H1 (cell line): ENCODE results near the gene RBMS2. TPM values are rescaled to one million over a fixed set of nuclear protein-coding genes. Genes with fewer than 3 reads are reported as not detected.

Experiments used
- CTCF ChIA-PET: fragments of 300-600 bp; sonication (Branson Sonifier 250); formaldehyde crosslinking; loops from one replicate; lab custom pipeline; 2021; ENCODE audit not compliant: partially characterized antibody; lab: Charles Lee
- POLR2A ChIA-PET: fragments of 300-600 bp; sonication (Branson Sonifier 250); formaldehyde crosslinking; loops from one replicate; lab custom pipeline; 2021; ENCODE audit warnings: inconsistent platforms; ENCODE audit not compliant: partially characterized antibody; lab: Charles Lee
- DNase-seq, 2 experiments: peaks; one replicate each; pipeline versions ENCODE4 v3.0.0 to v3.0.0-alpha.2; 2010 to 2022; ENCODE audit warnings: low spot score in 2 of 2, low read depth in 1 of 2, mixed read lengths in 1 of 2
- FAIRE-seq: peaks from 2 replicates; lab custom pipeline; 2011; peaks lifted over from hg19 to GRCh38; lab: Jason Lieb, UNC
- H2AFZ ChIP-seq: 2 replicates; pipeline ENCODE4 v1.8.1; 2012; ENCODE audit warnings: low read length, inconsistent platforms
- H2AK5ac ChIP-seq: 2 replicates; pipeline ENCODE4 v1.6.1; 2013; ENCODE audit warnings: low read depth, low read length
- H2BK120ac ChIP-seq: replicated peaks from 2 replicates; pipeline ENCODE3; 2013; ENCODE audit warnings: low read depth, low read length, inconsistent platforms
- H2BK12ac ChIP-seq: 2 replicates; pipeline ENCODE4 v1.6.1; 2013; ENCODE audit warnings: low read depth, low read length
- H2BK15ac ChIP-seq: 2 replicates; pipeline ENCODE4 v1.6.1; 2013; ENCODE audit warnings: low read length
- H2BK20ac ChIP-seq: 2 replicates; pipeline ENCODE4 v1.6.1; 2013; ENCODE audit warnings: low read length
- H2BK5ac ChIP-seq: 2 replicates; pipeline ENCODE4 v1.6.1; 2013; ENCODE audit warnings: low read depth, low read length
- H3K14ac ChIP-seq: 2 replicates; pipeline ENCODE4 v1.6.1; 2013; ENCODE audit warnings: inconsistent platforms; ENCODE audit not compliant: insufficient read length
- H3K18ac ChIP-seq: 2 replicates; pipeline ENCODE4 v1.6.1; 2013; ENCODE audit warnings: low read length; ENCODE audit errors: extremely low read depth
- H3K23ac ChIP-seq: 2 replicates; pipeline ENCODE4 v1.6.1; 2013; ENCODE audit warnings: inconsistent platforms; ENCODE audit not compliant: insufficient read length
- H3K23me2 ChIP-seq: 2 replicates; pipeline ENCODE4 v1.6.1; 2013; ENCODE audit warnings: low read depth, low read length
- H3K27ac ChIP-seq: 2 replicates; pipeline ENCODE4 v1.6.1; 2011; ENCODE audit warnings: low read depth, low read length, inconsistent platforms
- H3K27me3 ChIP-seq, 4 experiments: replicated peaks in 1 of 4; 1 replicate in 1 of 4; 2 replicates in 3 of 4; pipeline versions ENCODE4 v1.6.1 to v1.8.1; 2011 to 2013; ENCODE audit warnings: low read length in 3 of 4, mild to moderate bottlenecking in 3 of 4, inconsistent platforms in 2 of 4, mixed read lengths in 2 of 4, moderate library complexity in 1 of 4; ENCODE audit not compliant: control insufficient read depth in 3 of 4, insufficient read depth in 3 of 4; ENCODE audit errors: extremely low read depth in 1 of 4
- H3K36me3 ChIP-seq, 4 experiments: 2 replicates each; pipeline versions ENCODE4 v1.6.1 to v1.8.1; 2011 to 2013; ENCODE audit warnings: mild to moderate bottlenecking in 4 of 4, low read length in 3 of 4, moderate library complexity in 2 of 4, control low read depth in 1 of 4, inconsistent platforms in 1 of 4; ENCODE audit not compliant: insufficient read depth in 4 of 4, control insufficient read depth in 2 of 4
- H3K4ac ChIP-seq: replicated peaks from 2 replicates; pipeline ENCODE3; 2013; ENCODE audit warnings: low read length, low read depth, mixed read lengths, inconsistent platforms; ENCODE audit not compliant: insufficient read length
- H3K4me1 ChIP-seq, 4 experiments: replicated peaks in 1 of 4; 1 replicate in 1 of 4; 2 replicates in 3 of 4; pipeline versions ENCODE4 v1.6.1 to v1.8.1; 2011 to 2013; ENCODE audit warnings: low read length in 3 of 4, inconsistent platforms in 2 of 4, mixed read lengths in 1 of 4; ENCODE audit not compliant: insufficient read depth in 4 of 4, control insufficient read depth in 3 of 4
- H3K4me2 ChIP-seq, 2 experiments: 2 replicates each; pipeline versions ENCODE4 v1.6.1 to v1.8.1; 2011 to 2013; ENCODE audit warnings: low read depth in 2 of 2, low read length in 2 of 2, control low read depth in 1 of 2, inconsistent platforms in 1 of 2, mild to moderate bottlenecking in 1 of 2; ENCODE audit not compliant: insufficient read depth in 1 of 2
- H3K4me3 ChIP-seq, 4 experiments: fragments of 200-600, 300-600 bp in 1 of 4; sonication (generic), shearing (Covaris generic), sonication (Bioruptor Twin) in 1 of 4; 2 replicates each; pipeline versions ENCODE4 v1.5.1 to v1.8.1; 2011 to 2016; ENCODE audit warnings: low read length in 4 of 4, low read depth in 3 of 4, control low read depth in 2 of 4, inconsistent platforms in 2 of 4, mild to moderate bottlenecking in 2 of 4, mixed read lengths in 1 of 4, moderate library complexity in 1 of 4; ENCODE audit not compliant: insufficient read depth in 2 of 4; ENCODE audit errors: extremely low read depth in 1 of 4
- H3K56ac ChIP-seq: replicated peaks from 2 replicates; pipeline ENCODE3; 2013; ENCODE audit warnings: low read depth, mild to moderate bottlenecking, mixed read lengths, low read length, inconsistent platforms; ENCODE audit not compliant: insufficient read length
- H3K79me1 ChIP-seq: 2 replicates; pipeline ENCODE4 v1.6.1; 2013; ENCODE audit warnings: low read depth, low read length, control low read depth
- H3K79me2 ChIP-seq, 2 experiments: 2 replicates each; pipeline versions ENCODE4 v1.6.1 to v1.8.1; 2012 to 2013; ENCODE audit warnings: low read length in 2 of 2, mild to moderate bottlenecking in 2 of 2, inconsistent platforms in 1 of 2; ENCODE audit not compliant: insufficient read depth in 2 of 2, control insufficient read depth in 1 of 2
- H3K9ac ChIP-seq, 4 experiments: replicated peaks in 1 of 4; 1 replicate in 1 of 4; 2 replicates in 3 of 4; pipeline versions ENCODE4 v1.6.1 to v1.8.1; 2011 to 2013; ENCODE audit warnings: low read depth in 3 of 4, low read length in 3 of 4, control low read depth in 2 of 4, mild to moderate bottlenecking in 2 of 4, moderate library complexity in 2 of 4, inconsistent platforms in 1 of 4; ENCODE audit errors: extremely low read depth in 1 of 4
- H3K9me3 ChIP-seq, 2 experiments: 2 replicates each; pipeline versions ENCODE4 v1.6.1 to v1.8.1; 2012 to 2013; ENCODE audit warnings: mild to moderate bottlenecking in 2 of 2, moderate library complexity in 2 of 2, control low read depth in 1 of 2, inconsistent platforms in 1 of 2, low read depth in 1 of 2, low read length in 1 of 2, mixed read lengths in 1 of 2; ENCODE audit not compliant: insufficient read depth in 2 of 2
- H4K20me1 ChIP-seq, 2 experiments: replicated peaks in 1 of 2; 2 replicates each; pipeline versions ENCODE3 to v1.8.1; 2011 to 2013; ENCODE audit warnings: inconsistent platforms in 2 of 2, low read length in 2 of 2, mild to moderate bottlenecking in 1 of 2; ENCODE audit not compliant: insufficient read depth in 2 of 2, control insufficient read depth in 1 of 2
- H4K5ac ChIP-seq: 2 replicates; pipeline ENCODE4 v1.6.1; 2013; ENCODE audit warnings: low read length, low read depth, mixed read lengths, inconsistent platforms; ENCODE audit not compliant: insufficient read length
- H4K8ac ChIP-seq: 2 replicates; pipeline ENCODE4 v1.8.0; 2013; ENCODE audit warnings: mild to moderate bottlenecking, moderate library complexity, low read length, inconsistent platforms; ENCODE audit not compliant: insufficient read depth; ENCODE audit errors: extremely low read depth
- H4K91ac ChIP-seq: replicated peaks from 2 replicates; pipeline ENCODE3; 2013; ENCODE audit warnings: low read length, mixed read lengths, inconsistent platforms; ENCODE audit not compliant: insufficient read length
- ASH2L ChIP-seq: fragments of 200-600, 300-600 bp; sonication (generic); IDR thresholded peaks from one replicate; pipeline ENCODE4 v1.7.1; 2017; ENCODE audit warnings: low read length
- CHD2 ChIP-seq: IDR thresholded peaks from 2 replicates; pipeline ENCODE4 v1.6.1; 2012; ENCODE audit warnings: low read length, improper control_type of control experiment
- SAP30 ChIP-seq: fragments of 300-600 bp; sonication (generic); IDR thresholded peaks from 2 replicates; pipeline ENCODE4 v1.7.1; 2012; ENCODE audit warnings: low read length, moderate library complexity, mild to moderate bottlenecking, inconsistent platforms; ENCODE audit not compliant: insufficient read depth, insufficient replicate concordance
- SP1 ChIP-seq: IDR thresholded peaks from 2 replicates; pipeline ENCODE4 v1.6.1; 2011; ENCODE audit warnings: low read depth, low read length
- SP4 ChIP-seq: IDR thresholded peaks from 2 replicates; pipeline ENCODE4 v1.6.1; 2012; ENCODE audit warnings: low read length, inconsistent platforms
- TBP ChIP-seq: IDR thresholded peaks from 2 replicates; pipeline ENCODE4 v1.6.1; 2011; ENCODE audit warnings: low read depth, low read length, improper control_type of control experiment
- ZNF274 ChIP-seq: IDR thresholded peaks from 2 replicates; pipeline ENCODE4 v1.7.0; 2012; ENCODE audit warnings: low read length, borderline replicate concordance; ENCODE audit errors: extremely low read depth
- WGBS, 2 experiments: shearing (Covaris generic) in 1 of 2; methylation state at CpG; one replicate each; pipeline versions ENCODE4 v1.1.6 to v1.1.7; 2013 to 2015; ENCODE audit warnings: low lambda C conversion rate in 2 of 2, mixed read lengths in 2 of 2, inconsistent platforms in 1 of 2, low coverage in 1 of 2, missing lambda C conversion rate in 1 of 2; ENCODE audit not compliant: insufficient replicate concordance in 2 of 2, insufficient coverage in 1 of 2, insufficient read length in 1 of 2; ENCODE audit errors: extremely low coverage in 1 of 2, missing lambda C conversion rate in 1 of 2; 5-methylcytosine and 5-hydroxymethylcytosine counted together
- polyA plus RNA-seq, 7 experiments: library from polyadenylated mRNA; depleted of rRNA in 3 of 7; stranded (reverse) in 5 of 7; unstranded in 2 of 7; fragments of >200 nt in 5 of 7; fragments of 200-250 nt in 2 of 7; gene quantifications; 1 replicate in 5 of 7; 2 replicates in 1 of 7; 4 replicates in 1 of 7; pipeline versions ENCODE4 v1.2.1 to v1.2.3, GENCODE V29; 2011 to 2013; ENCODE audit warnings: missing spikeins in 2 of 7, mixed read lengths in 2 of 7
- total RNA-seq: library from RNA; stranded (reverse); fragmentation: NEBNext Ultra II Directional; extraction: Animal tissue kit (Norgen Biotek cat#: 25700); gene quantifications from 2 replicates; pipeline ENCODE4 v1.2.1, GENCODE V29; 2021
- TF ChIP-seq, protein P1 (sequence below): IDR thresholded peaks from 2 replicates; pipeline ENCODE4 v1.6.1; 2011; ENCODE audit warnings: low read length, improper control_type of control experiment
- TF ChIP-seq, protein P2 (sequence below): IDR thresholded peaks from 2 replicates; pipeline ENCODE4 v1.6.1; 2012; ENCODE audit warnings: inconsistent platforms

Gene RBMS2
- total and polyA plus RNA-seq, 2 of the 8 experiments (the other 6 are each of a cell fraction or from before 2014, with no cell fraction given): 9.6 to 31.3 TPM

DNA sequence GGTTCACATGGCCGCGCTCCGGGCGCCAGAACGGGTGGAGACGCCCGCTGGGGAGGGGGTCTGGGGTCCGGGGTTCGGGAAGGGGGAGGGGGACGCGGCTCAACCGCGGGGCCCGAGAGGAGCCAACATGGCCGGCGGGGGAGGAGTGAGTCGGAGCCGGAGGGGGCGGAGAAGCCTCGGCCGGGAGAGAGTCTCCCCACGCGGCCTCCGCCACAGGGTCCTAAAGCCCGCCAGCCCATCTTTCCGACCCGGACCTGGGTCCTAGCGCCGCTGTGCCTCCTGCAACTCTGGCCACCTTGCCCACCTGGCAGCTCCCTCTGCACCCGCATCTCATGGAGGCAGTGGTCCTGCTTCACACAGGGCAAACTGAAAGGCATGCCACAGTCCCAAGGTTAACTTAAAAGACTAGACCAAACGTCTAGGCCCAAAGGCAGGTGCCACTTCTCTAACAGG, 108.6 kb downstream of the RBMS2 start, which contains the start of gene BAZ2A:
BAZ2A (minus strand) TSS at position 147 of the 453 bp plus-strand sequence. CDS start 12,796 bp downstream, outside the sequence.
- 0 out of 2 replicates have a peak within 1 kb of the TSS, but pooled peaks have one; percentile 9 for H2BK20ac ChIP-seq
- peak within 1 kb of the TSS; percentile 74; the same call in 1 of the 2 replicates for H4K8ac ChIP-seq
- peak within 1 kb of the TSS; percentile 52 for H3K18ac ChIP-seq
- peaks cover 0 to 5% (median 0%) of the 10 kb centered on the region in 4 experiments; a peak in 1 of 8 replicates for H3K36me3 ChIP-seq
- no peak within 1 kb of the TSS for H3K23ac ChIP-seq
- H3K4me3 ChIP-seq: peak within 1 kb of the TSS; percentile 65 to 93 (median 88)
- peak within 1 kb of the TSS; percentile 77; the same call in 1 of the 2 replicates for H2AK5ac ChIP-seq
- peaks cover 11% of the 10 kb centered on the region for H3K23me2 ChIP-seq
- peak in 1 of 2 experiments; percentile 93 for DNase-seq
- H3K9ac ChIP-seq: peak within 1 kb of the TSS; percentile 25 to 68 (median 61)
- CTCF ChIA-PET: interaction anchor here (0.6 to 2.7 kb wide), 4 partner anchors 30 to 883 kb away, joined by 3 to 19 read pairs (median 4); no protein-coding TSS in a partner anchor
- peak within 1 kb of the TSS; percentile 61; the same call in 1 of the 2 replicates for H2BK5ac ChIP-seq
- no peaks in the 10 kb centered on the region for H3K9me3 ChIP-seq
- no peak for FAIRE-seq
- H4K91ac ChIP-seq: peak within 1 kb of the TSS; percentile 63
- 4% methylated on average over 14 of the region's 31 CpGs; no CpG with 5 or more reads in 1 of the 2 experiments for WGBS, 2 experiments
- H4K5ac ChIP-seq: peak within 1 kb of the TSS; percentile 68
- H3K27ac ChIP-seq: peak within 1 kb of the TSS; percentile 50; the same call in 1 of the 2 replicates
- no peak within 1 kb of the TSS for H2BK15ac ChIP-seq
- H3K4me1 ChIP-seq: peaks cover 14 to 32% (median 24%) of the 10 kb centered on the region in 4 experiments
- no peak within 1 kb of the TSS for H2AFZ ChIP-seq
- peak within 1 kb of the TSS; percentile 76 for H3K4ac ChIP-seq
- H3K14ac ChIP-seq: no peak within 1 kb of the TSS
- peak within 1 kb of the TSS; percentile 70 for H3K56ac ChIP-seq
- no peaks in the 10 kb centered on the region for H3K27me3 ChIP-seq
- peak within 1 kb of the TSS; percentile 96; the same call in 1 of the 2 replicates for H2BK12ac ChIP-seq
- H4K20me1 ChIP-seq: peaks cover 0 to 4% of the 10 kb centered on the region in 2 experiments
- POLR2A ChIA-PET: interaction anchor here (0.5 to 3.4 kb wide), 17 partner anchors 9 to 868 kb away, joined by 3 to 34 read pairs (median 4); partner anchors contain the start of genes ATP5F1B, NACA and PTGES3
- no peak within 1 kb of the TSS for H2BK120ac ChIP-seq
- H3K79me2 ChIP-seq: peaks cover 11 to 54% of the 10 kb centered on the region in 2 experiments
- H3K4me2 ChIP-seq: peak within 1 kb of the TSS; percentile 86 to 89
- H3K79me1 ChIP-seq: no peaks in the 10 kb centered on the region
- TF ChIP-seq SAP30 (no peak), TBP (0 out of 2 replicates have a peak, but pooled peaks have one; percentile 31), SP4 (peak; percentile 64; the same call in 1 of the 2 replicates), ZNF274 (no peak), ASH2L (peak; percentile 97), SP1 (peak; percentile 95), CHD2 (no peak)
- TF ChIP-seq, protein P1, sequence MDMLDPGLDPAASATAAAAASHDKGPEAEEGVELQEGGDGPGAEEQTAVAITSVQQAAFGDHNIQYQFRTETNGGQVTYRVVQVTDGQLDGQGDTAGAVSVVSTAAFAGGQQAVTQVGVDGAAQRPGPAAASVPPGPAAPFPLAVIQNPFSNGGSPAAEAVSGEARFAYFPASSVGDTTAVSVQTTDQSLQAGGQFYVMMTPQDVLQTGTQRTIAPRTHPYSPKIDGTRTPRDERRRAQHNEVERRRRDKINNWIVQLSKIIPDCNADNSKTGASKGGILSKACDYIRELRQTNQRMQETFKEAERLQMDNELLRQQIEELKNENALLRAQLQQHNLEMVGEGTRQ: 0 out of 2 replicates have a peak, but pooled peaks have one; percentile 40
- TF ChIP-seq, protein P2, sequence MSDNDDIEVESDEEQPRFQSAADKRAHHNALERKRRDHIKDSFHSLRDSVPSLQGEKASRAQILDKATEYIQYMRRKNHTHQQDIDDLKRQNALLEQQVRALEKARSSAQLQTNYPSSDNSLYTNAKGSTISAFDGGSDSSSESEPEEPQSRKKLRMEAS: peak; percentile 89
